B cell (primary cell): ENCODE data around the gene ADGRF5. TPM values are rescaled to one million over a fixed set of nuclear protein-coding genes. Genes with fewer than 3 reads are reported as not detected.
"Not testable (repeated sequence)": the region's sequence is repeated elsewhere in the genome, so short reads cannot be mapped to it uniquely, and the experiment has no call there.

Experiments
- ATAC-seq: fragments of 200-7000 bp; cut with Tn5 transposase; one replicate; pipeline ENCODE4 v1.10.0; 2021; ENCODE audit warnings: low read depth, mild to moderate bottlenecking, moderate number of reproducible peaks, moderate library complexity
- CTCF ChIA-PET: fragments of 350-600 bp; sonication (Branson Sonifier 250); formaldehyde crosslinking; loops from one replicate; lab custom pipeline; 2021; ENCODE audit warnings: antibody characterized with exemption, inconsistent platforms; lab: Charles Lee
- POLR2A ChIA-PET: fragments of 350-600 bp; sonication (Branson Sonifier 250); formaldehyde crosslinking; loops from one replicate; lab custom pipeline; 2021; ENCODE audit warnings: antibody characterized with exemption; lab: Charles Lee
- DNase-seq: peaks from one replicate; pipeline ENCODE4 v3.0.0; 2013
- H2AFZ ChIP-seq: 2 replicates; pipeline ENCODE4 v1.6.1; 2012; ENCODE audit warnings: mild to moderate bottlenecking, low read depth, low read length; ENCODE audit not compliant: insufficient read depth, poor library complexity, severe bottlenecking
- H3K27ac ChIP-seq, 2 donors: 1 replicate in 1 of 2; 2 replicates in 1 of 2; pipeline ENCODE4 v1.5.1; 2012 to 2013; ENCODE audit warnings: low read length in 2 of 2, mild to moderate bottlenecking in 2 of 2, moderate library complexity in 1 of 2
- H3K27me3 ChIP-seq, 4 experiments: fragments of 200-600 bp in 1 of 4; sonication (generic) in 1 of 4; replicated peaks in 1 of 4; 1 replicate in 2 of 4; 2 replicates in 2 of 4; pipeline versions ENCODE4 v1.6.1 to v1.7.0; 2013 to 2016; ENCODE audit warnings: low read length in 3 of 4, mild to moderate bottlenecking in 2 of 4, mixed read lengths in 1 of 4, moderate library complexity in 1 of 4; ENCODE audit not compliant: insufficient read depth in 4 of 4, control insufficient read depth in 3 of 4; ENCODE audit errors: control extremely low read depth in 1 of 4
- H3K36me3 ChIP-seq, 2 experiments: replicated peaks in 1 of 2; 1 replicate in 1 of 2; 2 replicates in 1 of 2; pipeline versions ENCODE4 v1.6.1 to v1.7.1; 2013; ENCODE audit warnings: low read length in 1 of 2; ENCODE audit not compliant: insufficient read depth in 2 of 2, control insufficient read depth in 1 of 2; ENCODE audit errors: control extremely low read depth in 1 of 2, extremely low read depth in 1 of 2
- H3K4me1 ChIP-seq, 2 donors: fragments of 200-600 bp in 1 of 2; sonication (generic) in 1 of 2; 1 replicate in 1 of 2; 2 replicates in 1 of 2; pipeline versions ENCODE4 v1.5.1 to v1.6.1; 2013 to 2017; ENCODE audit warnings: low read length in 2 of 2; ENCODE audit not compliant: control insufficient read depth in 2 of 2, insufficient read depth in 2 of 2
- H3K4me2 ChIP-seq: replicated peaks from 2 replicates; pipeline ENCODE3; 2012; ENCODE audit warnings: mild to moderate bottlenecking, low read depth, low read length; ENCODE audit not compliant: poor library complexity, severe bottlenecking
- H3K4me3 ChIP-seq, 5 experiments: fragments of 200-600 bp in 1 of 5; sonication (generic) in 1 of 5; 1 replicate in 3 of 5; 2 replicates in 2 of 5; pipeline versions ENCODE4 v1.5.1 to v1.7.0; 2011 to 2016; ENCODE audit warnings: low read length in 4 of 5, mild to moderate bottlenecking in 4 of 5, low read depth in 2 of 5, control low read depth in 1 of 5, moderate library complexity in 1 of 5; ENCODE audit not compliant: insufficient read depth in 1 of 5; ENCODE audit errors: control extremely low read depth in 1 of 5, extremely low read depth in 1 of 5
- H3K79me2 ChIP-seq: fragments of 200-600 bp; sonication (generic); one replicate; pipeline ENCODE4 v1.6.0; 2016; ENCODE audit warnings: low read length; ENCODE audit not compliant: control insufficient read depth, insufficient read depth
- H3K9ac ChIP-seq: fragments of 200-600 bp; sonication (generic); 2 replicates; pipeline ENCODE4 v1.6.1; 2017; ENCODE audit warnings: mild to moderate bottlenecking, low read length, moderate library complexity
- H3K9me3 ChIP-seq, 3 donors: one replicate each; pipeline versions ENCODE4 v1.6.1 to v1.7.1; 2013; ENCODE audit warnings: low read length in 2 of 3; ENCODE audit not compliant: control insufficient read depth in 2 of 3, insufficient read depth in 1 of 3; ENCODE audit errors: control extremely low read depth in 1 of 3
- H4K20me1 ChIP-seq: 2 replicates; pipeline ENCODE4 v1.6.0; 2012; ENCODE audit warnings: mild to moderate bottlenecking, low read length; ENCODE audit not compliant: insufficient read depth, control insufficient read depth, poor library complexity, severe bottlenecking
- H3K27ac Mint-ChIP-seq: one replicate; pipeline ENCODE4 v1.8.0; 2021; ENCODE audit warnings: mixed read lengths
- H3K27me3 Mint-ChIP-seq: one replicate; pipeline ENCODE4 v1.8.0; 2021; ENCODE audit warnings: mixed read lengths
- H3K4me1 Mint-ChIP-seq: one replicate; pipeline ENCODE4 v1.8.0; 2021; ENCODE audit warnings: mixed read lengths
- H3K4me3 Mint-ChIP-seq: one replicate; pipeline ENCODE4 v1.8.0; 2021; ENCODE audit warnings: mixed read lengths
- H3K9me3 Mint-ChIP-seq: one replicate; pipeline ENCODE4 v1.8.0; 2022; ENCODE audit warnings: mixed read lengths; ENCODE audit not compliant: insufficient read depth
- EZH2 ChIP-seq: IDR thresholded peaks from 2 replicates; pipeline ENCODE4 v1.6.1; 2012; ENCODE audit warnings: borderline replicate concordance, low read depth, mild to moderate bottlenecking, moderate library complexity, low read length; ENCODE audit not compliant: insufficient read depth, poor library complexity, severe bottlenecking
- WGBS: methylation state at CpG from one replicate; pipeline ENCODE4 v1.1.5; 2013; ENCODE audit warnings: missing lambda C conversion rate; ENCODE audit not compliant: insufficient coverage; 5-methylcytosine and 5-hydroxymethylcytosine counted together
- intact Hi-C: fragments of 100-400 bp; cut with micrococcal nuclease; formaldehyde crosslinking; loops from one replicate; pipeline ENCODE4 v1.10.0; 2022
- polyA plus RNA-seq: library from polyadenylated mRNA; depleted of rRNA; stranded (reverse); fragments of >200 nt; gene quantifications from 2 replicates; pipeline ENCODE4 v1.2.3, GENCODE V29; 2012
- total RNA-seq, 2 donors: library from RNA; stranded (reverse); fragments of 120-200 nt in 1 of 2; gene quantifications; 1 replicate in 1 of 2; 2 replicates in 1 of 2; pipeline versions ENCODE4 v1.2.3 to v1.2.4, GENCODE V29; 2013 to 2022
- TF ChIP-seq, protein P1 (sequence below): fragments of 200-600 bp; IDR thresholded peaks from one replicate; pipeline ENCODE4 v1.8.0; 2022; ENCODE audit warnings: antibody characterized with exemption, mild to moderate bottlenecking

The ADGRF5 gene
- total and polyA plus RNA-seq, 2 donors (not counting 1 experiment from before 2014, with no cell fraction given), result not detected

DNA sequence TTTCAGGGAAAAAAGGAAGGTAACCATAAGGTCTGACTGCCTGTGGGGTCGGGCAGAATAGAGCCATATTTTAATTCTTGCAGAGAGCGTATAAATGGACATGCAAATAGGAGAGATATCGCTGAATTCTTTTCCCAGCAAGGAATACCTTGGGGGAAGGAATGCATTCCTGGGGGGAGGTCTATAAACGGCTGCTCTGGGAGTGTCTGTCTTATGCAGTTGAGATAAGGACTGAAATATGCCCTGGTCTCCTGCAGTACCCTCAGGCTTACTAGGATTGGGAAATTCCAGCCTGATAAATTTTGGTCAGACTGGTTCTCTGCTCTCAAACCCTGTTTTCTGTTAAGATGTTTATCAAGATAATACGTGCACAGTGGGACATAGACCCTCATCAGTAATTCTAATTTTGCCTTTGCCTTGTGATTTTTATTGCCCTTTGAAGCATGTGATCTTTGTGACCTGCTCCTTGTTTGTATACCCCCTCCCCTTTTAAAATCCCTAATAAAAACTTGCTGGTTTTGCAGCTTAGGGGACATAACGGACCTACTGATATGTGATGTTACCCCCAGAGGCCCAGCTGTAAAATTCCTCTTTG, 79.4 kb downstream of the ADGRF5 start:
- ATAC-seq, H3K9ac ChIP-seq, H3K4me2 ChIP-seq, H3K9me3 Mint-ChIP-seq, H3K4me1 ChIP-seq, H3K4me3 ChIP-seq, H3K27me3 Mint-ChIP-seq, H3K36me3 ChIP-seq, H3K27ac ChIP-seq, H3K4me3 Mint-ChIP-seq, CTCF ChIA-PET, DNase-seq, H3K27me3 ChIP-seq, POLR2A ChIA-PET, H3K4me1 Mint-ChIP-seq, H4K20me1 ChIP-seq, H2AFZ ChIP-seq, H3K79me2 ChIP-seq, H3K27ac Mint-ChIP-seq: not testable (repeated sequence)
- intact Hi-C loops, result loop anchor here (10.0 kb wide), 1 partner anchor 202 kb away; the partner anchor contains the start of gene ADGRF1
- WGBS, result 100% methylated on average over 3 of the region's 6 CpGs
- H3K9me3 ChIP-seq, result peaks cover 0 to 12% (median 4%) of the 10 kb centered on the region in 3 donors

DNA sequence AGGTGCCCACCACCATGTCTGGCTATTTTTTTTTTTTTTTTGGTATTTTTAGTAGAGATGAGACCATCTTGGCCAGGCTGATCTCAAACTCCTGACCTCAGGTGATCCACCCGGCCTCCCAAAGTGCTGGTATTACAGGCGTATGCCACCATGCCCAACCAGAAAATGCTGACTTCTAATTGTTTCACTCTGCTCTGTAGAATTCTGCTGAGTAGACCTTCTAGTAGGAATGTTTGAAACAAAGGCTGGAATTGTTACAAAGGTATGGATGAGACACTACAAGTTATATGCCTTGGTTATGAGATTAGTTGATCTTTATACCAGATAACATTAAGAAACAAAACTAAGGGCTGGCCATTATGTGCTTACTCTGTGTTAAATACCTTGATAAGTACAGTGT, 83.7 kb downstream of the ADGRF5 start:
- H3K9me3 Mint-ChIP-seq, result peaks cover 7% of the 10 kb centered on the region

DNA sequence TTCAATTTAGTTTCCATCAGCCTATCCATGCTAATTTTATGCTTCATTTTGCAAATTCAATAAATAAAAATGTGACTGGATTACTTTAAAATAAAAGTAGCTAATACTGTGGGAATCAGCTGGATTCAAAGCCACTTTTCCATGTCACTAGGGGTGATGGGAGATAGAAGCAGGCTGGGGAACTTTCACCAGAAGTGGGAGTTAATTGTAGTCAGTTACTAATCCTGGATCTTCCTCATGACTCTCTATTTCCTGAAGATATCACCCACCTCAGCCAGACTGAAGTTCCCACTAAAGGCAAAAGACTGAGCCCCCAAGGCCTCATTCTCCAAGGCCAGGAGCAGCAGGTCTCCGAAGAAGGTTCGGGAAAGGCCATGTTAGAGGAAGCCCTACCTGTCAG, 86.7 kb downstream of the ADGRF5 start:
- H3K9ac ChIP-seq, H3K36me3 ChIP-seq, H3K4me2 ChIP-seq, H3K79me2 ChIP-seq, H2AFZ ChIP-seq, DNase-seq, H3K4me1 Mint-ChIP-seq, H3K4me3 ChIP-seq, H3K27me3 ChIP-seq, H3K27ac ChIP-seq, H3K27me3 Mint-ChIP-seq, intact Hi-C loops, CTCF ChIA-PET, H3K9me3 Mint-ChIP-seq, ATAC-seq, POLR2A ChIA-PET, H3K4me1 ChIP-seq, H3K27ac Mint-ChIP-seq, H3K4me3 Mint-ChIP-seq, H4K20me1 ChIP-seq, H3K9me3 ChIP-seq: not testable (repeated sequence)
- 100% methylated on average over 2 of the region's 2 CpGs for WGBS

More for the DNA sequence above, 83.7 kb downstream of the ADGRF5 start:
- Histone ChIP-seq H3K27ac (no peak overlapping the region), H3K27me3 (no peaks in the 10 kb centered on the region), H3K9me3 (peaks cover 0 to 10% (median 4%) of the 10 kb centered on the region in 3 donors), H3K4me3 (no peak overlapping the region), H4K20me1 (no peaks in the 10 kb centered on the region), H3K4me2 (no peak overlapping the region), H3K79me2 (no peaks in the 10 kb centered on the region), H2AFZ (no peak overlapping the region), H3K36me3 (no peaks in the 10 kb centered on the region), H3K9ac (no peak overlapping the region), H3K4me1 (no peaks in the 10 kb centered on the region)
- H3K27me3 Mint-ChIP-seq, result peaks cover 3% of the 10 kb centered on the region
- no peak for TF ChIP-seq EZH2
- TF ChIP-seq, protein P1, sequence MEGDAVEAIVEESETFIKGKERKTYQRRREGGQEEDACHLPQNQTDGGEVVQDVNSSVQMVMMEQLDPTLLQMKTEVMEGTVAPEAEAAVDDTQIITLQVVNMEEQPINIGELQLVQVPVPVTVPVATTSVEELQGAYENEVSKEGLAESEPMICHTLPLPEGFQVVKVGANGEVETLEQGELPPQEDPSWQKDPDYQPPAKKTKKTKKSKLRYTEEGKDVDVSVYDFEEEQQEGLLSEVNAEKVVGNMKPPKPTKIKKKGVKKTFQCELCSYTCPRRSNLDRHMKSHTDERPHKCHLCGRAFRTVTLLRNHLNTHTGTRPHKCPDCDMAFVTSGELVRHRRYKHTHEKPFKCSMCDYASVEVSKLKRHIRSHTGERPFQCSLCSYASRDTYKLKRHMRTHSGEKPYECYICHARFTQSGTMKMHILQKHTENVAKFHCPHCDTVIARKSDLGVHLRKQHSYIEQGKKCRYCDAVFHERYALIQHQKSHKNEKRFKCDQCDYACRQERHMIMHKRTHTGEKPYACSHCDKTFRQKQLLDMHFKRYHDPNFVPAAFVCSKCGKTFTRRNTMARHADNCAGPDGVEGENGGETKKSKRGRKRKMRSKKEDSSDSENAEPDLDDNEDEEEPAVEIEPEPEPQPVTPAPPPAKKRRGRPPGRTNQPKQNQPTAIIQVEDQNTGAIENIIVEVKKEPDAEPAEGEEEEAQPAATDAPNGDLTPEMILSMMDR, result no peak
- intact Hi-C loops, result no loop called here
- 100% methylated on average over 1 of the region's 2 CpGs for WGBS
- no peaks in the 10 kb centered on the region for H3K4me1 Mint-ChIP-seq
- CTCF ChIA-PET, result no interaction called here
- ATAC-seq (no peak), DNase-seq (no peak)
- POLR2A ChIA-PET, result no interaction called here
- no peak overlapping the region for H3K27ac Mint-ChIP-seq
- H3K4me3 Mint-ChIP-seq, result no peak overlapping the region
